Breast epithelium (tissue), 4 donors: ENCODE measurements around the gene EIF4G3. TPM values are rescaled to one million over a fixed set of nuclear protein-coding genes. Genes with fewer than 3 reads are reported as not detected.

Experiments
- DNase-seq, 2 donors: peaks; one replicate each; pipeline ENCODE4 v3.0.0-alpha.2; 2019; ENCODE audit warnings: low spot score in 2 of 2
- H3K27ac ChIP-seq, 2 donors: fragments of 200-600 bp; sonication (generic) in 1 of 2; one replicate each; pipeline ENCODE4 v1.5.1; 2016 to 2019; ENCODE audit warnings: mild to moderate bottlenecking in 1 of 2
- H3K27me3 ChIP-seq, 2 donors: fragments of 200-600 bp; sonication (generic) in 1 of 2; one replicate each; pipeline versions ENCODE4 v1.5.1 to v1.6.0; 2017 to 2019; ENCODE audit warnings: control low read depth in 1 of 2, mild to moderate bottlenecking in 1 of 2
- H3K36me3 ChIP-seq: fragments of 200-600 bp; one replicate; pipeline ENCODE4 v1.5.1; 2019
- H3K4me1 ChIP-seq, 2 donors: fragments of 200-600 bp; sonication (generic); one replicate each; pipeline ENCODE4 v1.5.1; 2016 to 2019; ENCODE audit warnings: control low read depth in 1 of 2
- H3K4me3 ChIP-seq, 3 donors: fragments of 200-600 bp; sonication (generic); 1 replicate in 2 of 3; 2 replicates in 1 of 3; pipeline ENCODE4 v1.5.1; 2016 to 2019; ENCODE audit warnings: mild to moderate bottlenecking in 3 of 3, moderate library complexity in 2 of 3
- H3K9me3 ChIP-seq, 2 donors: fragments of 200-600 bp; sonication (generic) in 1 of 2; one replicate each; pipeline ENCODE4 v1.5.1; 2016 to 2019; ENCODE audit warnings: control low read depth in 1 of 2
- POLR2A ChIP-seq: fragments of 450-650 bp; IDR thresholded peaks from one replicate; pipeline ENCODE4 v1.6.1; 2016; ENCODE audit warnings: antibody characterized with exemption, mild to moderate bottlenecking, moderate library complexity
- POLR2AphosphoS5 ChIP-seq, 3 donors: sonication (generic); formaldehyde crosslinking; IDR thresholded peaks; one replicate each; pipeline ENCODE4 v1.6.1; 2017; ENCODE audit warnings: antibody characterized with exemption in 3 of 3
- intact Hi-C: fragments of 100-400 bp; cut with DNase I; formaldehyde crosslinking; loops from one replicate; pipeline ENCODE4 v1.15.1; 2023; ENCODE audit warnings: low total_unique reads
- total RNA-seq, 3 donors: library from RNA; depleted of rRNA; stranded (reverse); fragments of >200 nt; gene quantifications; one replicate each; pipeline ENCODE4 v1.1.0, GENCODE V29; 2016
- TF ChIP-seq, protein P1 (sequence below), 3 donors: fragments of 450-650 bp; IDR thresholded peaks; one replicate each; pipeline ENCODE4 v1.5.1; 2016 to 2017; ENCODE audit warnings: antibody characterized with exemption in 3 of 3, mild to moderate bottlenecking in 3 of 3, moderate library complexity in 3 of 3

EIF4G3 gene
- total RNA-seq, 3 donors from 2014 or later: 37.8 to 52.4 (median 50.8) TPM

GRCh38 chr1:20978413-20978812, 198.3 kb downstream of the EIF4G3 start:
- TF ChIP-seq, protein P1, sequence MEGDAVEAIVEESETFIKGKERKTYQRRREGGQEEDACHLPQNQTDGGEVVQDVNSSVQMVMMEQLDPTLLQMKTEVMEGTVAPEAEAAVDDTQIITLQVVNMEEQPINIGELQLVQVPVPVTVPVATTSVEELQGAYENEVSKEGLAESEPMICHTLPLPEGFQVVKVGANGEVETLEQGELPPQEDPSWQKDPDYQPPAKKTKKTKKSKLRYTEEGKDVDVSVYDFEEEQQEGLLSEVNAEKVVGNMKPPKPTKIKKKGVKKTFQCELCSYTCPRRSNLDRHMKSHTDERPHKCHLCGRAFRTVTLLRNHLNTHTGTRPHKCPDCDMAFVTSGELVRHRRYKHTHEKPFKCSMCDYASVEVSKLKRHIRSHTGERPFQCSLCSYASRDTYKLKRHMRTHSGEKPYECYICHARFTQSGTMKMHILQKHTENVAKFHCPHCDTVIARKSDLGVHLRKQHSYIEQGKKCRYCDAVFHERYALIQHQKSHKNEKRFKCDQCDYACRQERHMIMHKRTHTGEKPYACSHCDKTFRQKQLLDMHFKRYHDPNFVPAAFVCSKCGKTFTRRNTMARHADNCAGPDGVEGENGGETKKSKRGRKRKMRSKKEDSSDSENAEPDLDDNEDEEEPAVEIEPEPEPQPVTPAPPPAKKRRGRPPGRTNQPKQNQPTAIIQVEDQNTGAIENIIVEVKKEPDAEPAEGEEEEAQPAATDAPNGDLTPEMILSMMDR (IDR thresholded peaks at IDR 0.05): no peak
- TF ChIP-seq POLR2AphosphoS5 (IDR thresholded peaks at IDR 0.05) (no peak), POLR2A (no peak)
- no peaks in the 10 kb centered on the region for H3K36me3 ChIP-seq
- DNase-seq: no peak
- no peaks in the 10 kb centered on the region for H3K27me3 ChIP-seq
- H3K4me3 ChIP-seq: no peak overlapping the region
- H3K4me1 ChIP-seq: no peaks in the 10 kb centered on the region
- H3K27ac ChIP-seq: no peak overlapping the region
- intact Hi-C loops: no loop called here
- no peaks in the 10 kb centered on the region for H3K9me3 ChIP-seq

- Histone ChIP-seq H3K27me3 (no peaks in the 10 kb centered on the region), H3K4me1 (no peaks in the 10 kb centered on the region), H3K9me3 (no peaks in the 10 kb centered on the region), H3K36me3 (no peaks in the 10 kb centered on the region), H3K4me3 (no peak overlapping the region), H3K27ac (no peak overlapping the region)
- intact Hi-C loops: no loop called here
- DNase-seq: no peak
- TF ChIP-seq, protein P1 (IDR thresholded peaks at IDR 0.05): no peak
- no peak for TF ChIP-seq POLR2AphosphoS5 (IDR thresholded peaks at IDR 0.05)
- TF ChIP-seq POLR2A: no peak
Measured at GRCh38 chr1:20975668-20976067, 201.0 kb downstream of the EIF4G3 start.

- H3K4me1 ChIP-seq: no peaks in the 10 kb centered on the region
- TF ChIP-seq, protein P1 (IDR thresholded peaks at IDR 0.05): no peak
- TF ChIP-seq POLR2AphosphoS5 (IDR thresholded peaks at IDR 0.05) (no peak), POLR2A (no peak)
- no peak overlapping the region for H3K4me3 ChIP-seq
- H3K27me3 ChIP-seq: no peaks in the 10 kb centered on the region
- no peak overlapping the region for H3K27ac ChIP-seq
- H3K36me3 ChIP-seq: no peaks in the 10 kb centered on the region
- H3K9me3 ChIP-seq: no peaks in the 10 kb centered on the region
- no peak for DNase-seq
- intact Hi-C loops: no loop called here
Measured at GRCh38 chr1:20974951-20975350, 201.7 kb downstream of the EIF4G3 start.

DNA sequence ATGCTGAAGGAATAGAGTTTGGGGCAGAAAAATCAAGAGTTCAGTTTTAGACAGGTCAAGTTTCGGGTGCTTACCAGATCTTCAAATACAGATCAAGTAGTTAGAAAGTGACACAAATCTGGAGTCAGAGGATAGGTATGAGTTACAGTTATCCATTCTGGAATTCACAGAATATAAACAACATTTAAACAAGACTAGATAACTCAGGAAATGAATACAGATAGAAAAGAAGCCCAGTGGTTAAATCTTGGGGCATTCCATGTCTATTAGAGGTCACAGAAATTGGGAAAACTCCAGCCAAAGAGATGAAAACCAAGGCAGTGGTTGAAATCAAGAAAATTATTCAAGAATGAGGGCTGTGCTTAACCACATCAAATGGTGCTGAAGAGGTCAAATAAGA, 202.6 kb downstream of the EIF4G3 start:
- H3K4me3 ChIP-seq: no peak overlapping the region
- TF ChIP-seq POLR2AphosphoS5 (IDR thresholded peaks at IDR 0.05): no peak
- TF ChIP-seq POLR2A: no peak
- TF ChIP-seq, protein P1 (IDR thresholded peaks at IDR 0.05): no peak
- intact Hi-C loops: no loop called here
- no peak overlapping the region for H3K27ac ChIP-seq
- no peak for DNase-seq
- no peaks in the 10 kb centered on the region for H3K9me3 ChIP-seq
- no peaks in the 10 kb centered on the region for H3K4me1 ChIP-seq
- H3K36me3 ChIP-seq: no peaks in the 10 kb centered on the region
- no peaks in the 10 kb centered on the region for H3K27me3 ChIP-seq

GRCh38 chr1:20972855-20973254, 203.8 kb downstream of the EIF4G3 start:
- no peaks in the 10 kb centered on the region for H3K9me3 ChIP-seq
- no peak overlapping the region for H3K27ac ChIP-seq
- no peak overlapping the region for H3K4me3 ChIP-seq
- no peaks in the 10 kb centered on the region for H3K27me3 ChIP-seq
- TF ChIP-seq, protein P1 (IDR thresholded peaks at IDR 0.05): no peak
- TF ChIP-seq POLR2A (no peak), POLR2AphosphoS5 (IDR thresholded peaks at IDR 0.05) (no peak)
- H3K36me3 ChIP-seq: no peaks in the 10 kb centered on the region
- DNase-seq: no peak
- no peaks in the 10 kb centered on the region for H3K4me1 ChIP-seq
- intact Hi-C loops: no loop called here
